A549 (cell line): ENCODE measurements around the gene PDILT. TPM values are rescaled to one million over a fixed set of nuclear protein-coding genes. Genes with fewer than 3 reads are reported as not detected.

Source experiments
- ATAC-seq, 2 experiments: fragments of 200-7000 bp in 1 of 2; fragments of >200 bp in 1 of 2; cut with Nextera tagmentation in 1 of 2; cut with Tn5 transposase in 1 of 2; 3 replicates each; pipeline versions ENCODE4 v1.8.0 to v1.9.1; 2018 to 2020; ENCODE audit warnings: mild to moderate bottlenecking in 1 of 2, moderate library complexity in 1 of 2
- CTCF ChIA-PET: fragments of 300-600 bp; sonication (Branson Sonifier 250); formaldehyde crosslinking; extraction: SDS; loops from one replicate; lab custom pipeline; 2021; ENCODE audit warnings: antibody characterized with exemption, inconsistent platforms; lab: Yijun Ruan, JAX
- POLR2A ChIA-PET: fragments of 350-600 bp; formaldehyde crosslinking; extraction: SDS; loops from one replicate; lab custom pipeline; 2021; ENCODE audit warnings: antibody characterized with exemption, inconsistent platforms; lab: Yijun Ruan, JAX
- DNase-seq, 2 experiments: peaks; one replicate each; pipeline versions ENCODE4 v3.0.0 to v3.0.0-alpha.2; 2011 to 2016; ENCODE audit warnings: low read depth in 1 of 2, low spot score in 1 of 2
- FAIRE-seq: peaks from 2 replicates; lab custom pipeline; 2011; peaks lifted over from hg19 to GRCh38; lab: Jason Lieb, UNC
- H3K27ac ChIP-seq, 2 experiments: fragments of >200 bp; sonication (Bioruptor Twin); formaldehyde crosslinking; 3 replicates each; pipeline ENCODE4 v1.5.1; 2016 to 2017
- H3K4me1 ChIP-seq: fragments of >200 bp; sonication (Bioruptor Twin); formaldehyde crosslinking; 3 replicates; pipeline ENCODE4 v1.6.1; 2016
- H3K4me2 ChIP-seq: fragments of >200 bp; sonication (Bioruptor Twin); formaldehyde crosslinking; 3 replicates; pipeline ENCODE4 v1.6.1; 2016
- H3K4me3 ChIP-seq: fragments of >200 bp; sonication (Bioruptor Twin); formaldehyde crosslinking; 3 replicates; pipeline ENCODE4 v1.5.1; 2016
- H3K9me3 ChIP-seq: fragments of >200 bp; sonication (Bioruptor Twin); formaldehyde crosslinking; 3 replicates; pipeline ENCODE4 v1.6.1; 2016
- ATOH8 ChIP-seq: fragments of 250-450 bp; sonication (Bioruptor Pico); IDR thresholded peaks from 2 replicates; pipeline ENCODE4 v1.5.0; 2020; ENCODE audit warnings: low read depth, mild to moderate bottlenecking, moderate library complexity
- CHD2 ChIP-seq: fragments of 150-350 bp; IDR thresholded peaks from 2 replicates; pipeline ENCODE4 v1.6.1; 2014; ENCODE audit warnings: low read length; ENCODE audit not compliant: partially characterized antibody
- CTCF ChIP-seq: fragments of >200 bp; sonication (Bioruptor Twin); formaldehyde crosslinking; IDR thresholded peaks from 3 replicates; pipeline ENCODE4 v1.5.1; 2016
- E2F6 ChIP-seq: IDR thresholded peaks from 2 replicates; pipeline ENCODE4 v1.6.1; 2012; ENCODE audit warnings: low read depth, borderline replicate concordance
- EHMT2 ChIP-seq: fragments of 200-600 bp; sonication (generic); IDR thresholded peaks from 2 replicates; pipeline ENCODE4 v1.6.1; 2016; ENCODE audit warnings: antibody characterized with exemption, low read depth, mild to moderate bottlenecking, moderate library complexity
- ELK1 ChIP-seq: fragments of 150-350 bp; IDR thresholded peaks from 2 replicates; pipeline ENCODE4 v1.6.1; 2014; ENCODE audit warnings: low read depth, mild to moderate bottlenecking, low read length
- FOSL2 ChIP-seq, 2 experiments: fragments of 450-650 bp in 1 of 2; fragments of >200 bp in 1 of 2; sonication (Bioruptor Twin) in 1 of 2; formaldehyde crosslinking; IDR thresholded peaks; 2 replicates each; pipeline versions ENCODE4 v1.5.0 to v1.6.1; 2016 to 2020; ENCODE audit warnings: mild to moderate bottlenecking in 1 of 2, moderate library complexity in 1 of 2
- FOXS1 ChIP-seq: fragments of 250-450 bp; sonication (Bioruptor Pico); IDR thresholded peaks from 2 replicates; pipeline ENCODE4 v1.5.0; 2020; ENCODE audit warnings: mild to moderate bottlenecking, moderate library complexity
- HDAC2 ChIP-seq: fragments of 200-600 bp; sonication (generic); IDR thresholded peaks from 2 replicates; pipeline ENCODE4 v1.6.1; 2016
- HES2 ChIP-seq: fragments of >200 bp; sonication (Bioruptor Twin); formaldehyde crosslinking; IDR thresholded peaks from 2 replicates; pipeline ENCODE4 v1.6.1; 2016
- HEYL ChIP-seq: fragments of 250-450 bp; sonication (Bioruptor Pico); IDR thresholded peaks from 2 replicates; pipeline ENCODE4 v1.8.0; 2021; ENCODE audit warnings: mild to moderate bottlenecking, moderate library complexity
- HMGXB4 ChIP-seq: fragments of 250-450 bp; sonication (Bioruptor Pico); IDR thresholded peaks from 2 replicates; pipeline ENCODE4 v1.5.0; 2021; ENCODE audit warnings: mild to moderate bottlenecking, moderate library complexity, borderline replicate concordance
- KDM5A ChIP-seq: fragments of 200-600 bp; sonication (generic); IDR thresholded peaks from 2 replicates; pipeline ENCODE4 v1.6.1; 2016; ENCODE audit warnings: antibody characterized with exemption, mild to moderate bottlenecking
- MAFK ChIP-seq: fragments of 450-650 bp; IDR thresholded peaks from 2 replicates; pipeline ENCODE4 v1.6.1; 2014; ENCODE audit not compliant: partially characterized antibody
- MAX ChIP-seq: IDR thresholded peaks from 2 replicates; pipeline ENCODE4 v1.6.1; 2012
- MYC ChIP-seq: IDR thresholded peaks from 2 replicates; pipeline ENCODE4 v1.6.1; 2012; ENCODE audit warnings: mild to moderate bottlenecking, inconsistent platforms, low read length, improper control_type of control experiment, borderline replicate concordance
- RAD21 ChIP-seq, 2 experiments: fragments of >200 bp in 1 of 2; sonication (Bioruptor Twin) in 1 of 2; formaldehyde crosslinking in 1 of 2; IDR thresholded peaks in 1 of 2; conservative IDR thresholded peaks in 1 of 2; 2 replicates in 1 of 2; 3 replicates in 1 of 2; pipeline ENCODE4 v1.6.1; 2012 to 2018; ENCODE audit warnings: inconsistent platforms in 1 of 2
- RARB ChIP-seq: fragments of 250-450 bp; sonication (Bioruptor Pico); IDR thresholded peaks from 2 replicates; pipeline ENCODE4 v1.8.0; 2021; ENCODE audit warnings: mild to moderate bottlenecking, moderate library complexity
- RFX5 ChIP-seq: fragments of 450-650 bp; IDR thresholded peaks from 2 replicates; pipeline ENCODE4 v1.7.1; 2014; ENCODE audit warnings: antibody characterized with exemption, mild to moderate bottlenecking, moderate library complexity
- TFCP2L1 ChIP-seq: fragments of 250-450 bp; sonication (Bioruptor Pico); IDR thresholded peaks from 2 replicates; pipeline ENCODE4 v1.5.0; 2021; ENCODE audit warnings: mild to moderate bottlenecking
- TP53 ChIP-seq: fragments of 250-450 bp; sonication (Bioruptor Pico); IDR thresholded peaks from 2 replicates; pipeline ENCODE4 v1.5.0; 2021; ENCODE audit warnings: mild to moderate bottlenecking, moderate library complexity
- WGBS: methylation state at CpG from one replicate; pipeline ENCODE4 v1.1.6; 2017; ENCODE audit errors: missing lambda C conversion rate; 5-methylcytosine and 5-hydroxymethylcytosine counted together
- polyA plus RNA-seq, 4 experiments: library from polyadenylated mRNA; depleted of rRNA in 3 of 4; stranded (reverse); fragments of >200 nt; fragmentation: RNase III in 1 of 4; extraction: RNeasy Plus Mini Kit Qiagen cat#74134 plus additional on column Dnase treatment in 1 of 4; gene quantifications; 2 replicates in 3 of 4; 3 replicates in 1 of 4; pipeline ENCODE4 v1.2.3, GENCODE V29; 2011 to 2017

Gene PDILT
- polyA plus RNA-seq, 2 of the 4 experiments (the other 2 are of a cell fraction): not detected

- TF ChIP-seq TFCP2L1 (CRISPR knock-in tag) (no peak), HMGXB4 (CRISPR knock-in tag) (no peak)
These were observed 5.4 kb downstream of the PDILT start (continued) for GRCh38 chr16:20399185-20399584.

- no peak overlapping the region for H3K27ac ChIP-seq
- H3K4me2 ChIP-seq: no peak overlapping the region
- CTCF ChIA-PET: interaction anchor here (0.6 to 2.9 kb wide), 2 partner anchors 14 to 219 kb away, joined by 3 to 17 read pairs; no protein-coding TSS in a partner anchor
- FAIRE-seq: no peak
- POLR2A ChIA-PET: no interaction called here
- TF ChIP-seq TP53 (CRISPR knock-in tag) (no peak), MYC (no peak), KDM5A (no peak), CTCF (no peak), MAX (no peak), RFX5 (no peak), ATOH8 (CRISPR knock-in tag) (no peak), RARB (CRISPR knock-in tag) (no peak), HEYL (CRISPR knock-in tag) (no peak), RAD21 (conservative IDR thresholded peaks at IDR 0.05 in 1 of 2, IDR thresholded peaks at IDR 0.05 in 1 of 2) (no peak), E2F6 (no peak), TFCP2L1 (CRISPR knock-in tag) (no peak), ELK1 (no peak), FOXS1 (CRISPR knock-in tag) (no peak), FOSL2 (IDR thresholded peaks at IDR 0.05) (no peak), FOSL2 (CRISPR knock-in tag; IDR thresholded peaks at IDR 0.05) (no peak), HDAC2 (no peak), CHD2 (no peak), EHMT2 (no peak), HES2 (no peak), MAFK (no peak)
- no peak for ATAC-seq
- WGBS: 48% methylated on average over 3 of the region's 3 CpGs
- no peak overlapping the region for H3K4me3 ChIP-seq
- H3K9me3 ChIP-seq: no peaks in the 10 kb centered on the region
- no peak for DNase-seq
- H3K4me1 ChIP-seq: no peaks in the 10 kb centered on the region
These were observed 5.9 kb downstream of the PDILT start for GRCh38 chr16:20398603-20399002.
